ENCODE results near the gene KCNJ2.

Gene KCNJ2

GRCh38 chr17:70158591-70158990 lies 10.7 kb upstream of the KCNJ2 start:
- no peak for DNase-seq (ENCODE audit: low read depth in 3 of 3)

GRCh38 chr17:70159980-70160379 lies 9.4 kb upstream of the KCNJ2 start:
- DNase-seq (ENCODE audit: low read depth in 3 of 3) = no peak

GRCh38 chr17:70161519-70161918 lies 7.8 kb upstream of the KCNJ2 start:
- DNase-seq (ENCODE audit: low read depth in 3 of 3) = no peak

- no peak for DNase-seq (ENCODE audit: low read depth in 3 of 3)
Measured at GRCh38 chr17:70165383-70165782, 3.9 kb upstream of the KCNJ2 start.

- DNase-seq (ENCODE audit: low read depth in 3 of 3) = no peak
Measured at GRCh38 chr17:70166615-70167014, 2.7 kb upstream of the KCNJ2 start.

- DNase-seq (ENCODE audit: low read depth in 3 of 3) = no peak
Measured at GRCh38 chr17:70168044-70168976, 1.0 kb upstream of the KCNJ2 start.

GRCh38 chr17:70169709-70170597 lies 621 bp downstream of the KCNJ2 start:
- no peak for DNase-seq (ENCODE audit: low read depth in 3 of 3)

GRCh38 chr17:70171159-70171558 lies 1.8 kb downstream of the KCNJ2 start:
- DNase-seq (ENCODE audit: low read depth in 3 of 3) = no peak

GRCh38 chr17:70172449-70172848 lies 3.1 kb downstream of the KCNJ2 start:
- DNase-seq (ENCODE audit: low read depth in 3 of 3) = no peak

- no peak for DNase-seq (ENCODE audit: low read depth in 3 of 3)
Measured at GRCh38 chr17:70172923-70173322, 3.6 kb downstream of the KCNJ2 start.

GRCh38 chr17:70173681-70174080 lies 4.3 kb downstream of the KCNJ2 start:
- no peak for DNase-seq (ENCODE audit: low read depth in 3 of 3)

- DNase-seq (ENCODE audit: low read depth in 3 of 3) = no peak
Measured at GRCh38 chr17:70181376-70181775, 12.0 kb downstream of the KCNJ2 start.

GRCh38 chr17:70181866-70182265 lies 12.5 kb downstream of the KCNJ2 start:
- no peak for DNase-seq (ENCODE audit: low read depth in 3 of 3)

- DNase-seq (ENCODE audit: low read depth in 3 of 3) = no peak
Measured at GRCh38 chr17:70183508-70183907, 14.2 kb downstream of the KCNJ2 start.

GRCh38 chr17:70184207-70184606 lies 14.9 kb downstream of the KCNJ2 start:
- DNase-seq (ENCODE audit: low read depth in 3 of 3) = no peak

GRCh38 chr17:70184770-70185169 lies 15.4 kb downstream of the KCNJ2 start:
- no peak for DNase-seq (ENCODE audit: low read depth in 3 of 3)

- DNase-seq (ENCODE audit: low read depth in 3 of 3) = no peak
Measured at GRCh38 chr17:70185285-70185684, 16.0 kb downstream of the KCNJ2 start.

- DNase-seq (ENCODE audit: low read depth in 3 of 3) = no peak
Measured at GRCh38 chr17:70187383-70187782, 18.1 kb downstream of the KCNJ2 start.

- DNase-seq (ENCODE audit: low read depth in 3 of 3) = no peak
Measured at GRCh38 chr17:70190959-70191805, 21.9 kb downstream of the KCNJ2 start.

GRCh38 chr17:70195091-70195490 lies 25.8 kb downstream of the KCNJ2 start:
- DNase-seq (ENCODE audit: low read depth in 3 of 3) = no peak

- no peak for DNase-seq (ENCODE audit: low read depth in 3 of 3)
Measured at GRCh38 chr17:70201872-70202419, 32.6 kb downstream of the KCNJ2 start.

All from stimulated activated CD4-positive, alpha-beta T cell treated with anti-CD3 and anti-CD28 coated beads, TNF-alpha, amount 100 ng/mL, for 48 hours (primary cell).